RPMI7951 (cell line): Measurements from ENCODE around the gene BCL11A. TPM values are rescaled to one million over a fixed set of nuclear protein-coding genes. Genes with fewer than 3 reads are reported as not detected.
"Not testable (repeated sequence)": the region's sequence is repeated elsewhere in the genome, so short reads cannot be mapped to it uniquely, and the experiment has no call there.

Experiments
- DNase-seq: peaks from one replicate; pipeline ENCODE4 v3.0.0-alpha.2; 2012; ENCODE audit warnings: low read depth
- total RNA-seq: library from RNA; depleted of rRNA; stranded (reverse); fragments of >200 nt; shearing (Covaris generic); gene quantifications from 2 replicates; pipeline ENCODE4 v1.2.3, GENCODE V29; 2014

The BCL11A gene
- total RNA-seq, 1 experiment from 2014 or later, result under 0.01 TPM

DNA sequence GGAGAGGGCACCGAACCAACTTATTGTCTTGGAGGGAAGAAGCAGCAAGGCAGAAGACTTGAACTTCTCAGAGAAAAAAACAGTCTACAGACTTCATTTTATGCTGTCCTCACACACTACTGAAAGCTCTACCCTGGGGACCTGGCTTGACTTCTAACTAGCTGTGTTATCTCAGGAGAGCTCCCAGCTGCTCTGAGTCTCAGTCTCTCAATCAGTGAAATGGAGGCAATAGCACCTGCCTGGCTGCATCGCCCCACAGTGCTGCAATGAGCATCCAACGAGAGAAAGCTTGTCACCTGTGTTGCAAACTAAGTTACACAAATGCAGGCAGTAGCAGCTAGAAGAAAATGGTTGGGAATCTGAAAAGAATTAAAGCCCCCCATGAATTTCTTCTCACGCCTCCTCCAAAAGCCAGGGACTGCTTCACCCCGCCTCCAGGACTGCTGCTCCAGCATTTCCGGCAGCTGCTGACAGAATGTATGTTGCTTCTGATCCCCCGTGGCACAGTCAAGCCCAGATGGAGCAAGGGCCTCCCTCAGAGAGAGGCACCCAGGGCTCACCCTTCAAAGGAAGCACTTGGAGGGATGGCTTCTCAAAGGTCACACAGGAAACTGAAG lies 116.3 kb downstream of the BCL11A start:
- no peak for DNase-seq

GRCh38 chr2:60433018-60433596 lies 120.3 kb downstream of the BCL11A start:
- DNase-seq, result no peak

GRCh38 chr2:60432035-60432601 lies 121.3 kb downstream of the BCL11A start:
- DNase-seq, result no peak

DNA sequence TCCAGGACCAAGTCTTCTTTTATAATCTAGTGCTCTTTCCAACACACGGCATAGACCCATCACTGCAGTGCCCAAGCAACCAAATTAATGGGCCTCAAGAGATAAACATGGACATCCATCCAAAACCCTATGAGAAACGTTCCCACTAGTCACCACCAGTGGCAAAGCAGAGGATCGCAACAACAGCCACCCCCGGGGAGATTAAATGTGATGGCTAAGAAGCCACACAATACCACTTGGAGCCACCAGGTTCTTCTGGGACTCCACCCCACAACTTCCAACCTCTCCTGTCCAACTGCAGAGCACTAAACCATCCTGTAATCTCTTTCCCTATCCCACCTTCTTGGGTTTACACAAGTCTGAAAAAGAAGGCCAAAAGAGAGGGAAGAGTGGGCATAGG lies 123.8 kb downstream of the BCL11A start:
- no peak for DNase-seq

DNA sequence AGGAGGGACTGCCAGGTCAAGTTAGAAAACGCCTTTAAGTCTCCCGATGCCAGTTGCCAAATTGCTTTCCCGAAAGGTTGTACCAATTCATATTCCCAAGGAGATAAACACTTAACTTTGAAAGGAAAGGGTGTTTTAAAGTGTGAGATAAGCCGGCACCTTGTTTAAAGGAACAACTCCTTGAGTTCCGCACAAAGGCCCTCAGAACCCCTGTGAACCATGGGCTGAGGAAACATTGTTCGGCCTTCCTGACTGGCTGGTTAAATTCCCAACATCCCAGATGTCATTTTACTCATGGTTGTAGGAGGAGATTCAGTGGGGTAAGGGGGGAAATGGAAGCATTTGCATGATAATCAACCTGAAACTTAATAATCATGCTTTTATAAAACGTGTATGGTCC lies 126.6 kb downstream of the BCL11A start:
- no peak for DNase-seq

DNA sequence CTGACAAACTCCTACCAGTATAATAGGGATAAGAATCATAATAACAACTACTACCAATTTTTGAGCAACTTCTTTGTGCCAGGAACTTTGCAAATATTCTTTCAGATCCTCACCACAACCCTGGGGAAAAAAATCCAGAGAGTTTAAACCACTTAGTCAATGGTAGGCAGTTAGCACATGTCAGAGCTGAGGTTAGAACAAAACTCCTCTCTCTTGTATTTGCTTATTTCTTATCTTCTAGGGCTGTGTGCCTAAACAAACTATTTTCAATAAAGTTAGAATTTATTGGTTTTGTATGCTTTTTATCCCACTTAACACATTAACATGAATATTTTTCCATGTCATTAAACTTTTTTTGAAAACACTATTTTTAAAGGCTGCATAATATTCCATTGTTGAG lies 127.1 kb downstream of the BCL11A start:
- DNase-seq, result no peak

DNA sequence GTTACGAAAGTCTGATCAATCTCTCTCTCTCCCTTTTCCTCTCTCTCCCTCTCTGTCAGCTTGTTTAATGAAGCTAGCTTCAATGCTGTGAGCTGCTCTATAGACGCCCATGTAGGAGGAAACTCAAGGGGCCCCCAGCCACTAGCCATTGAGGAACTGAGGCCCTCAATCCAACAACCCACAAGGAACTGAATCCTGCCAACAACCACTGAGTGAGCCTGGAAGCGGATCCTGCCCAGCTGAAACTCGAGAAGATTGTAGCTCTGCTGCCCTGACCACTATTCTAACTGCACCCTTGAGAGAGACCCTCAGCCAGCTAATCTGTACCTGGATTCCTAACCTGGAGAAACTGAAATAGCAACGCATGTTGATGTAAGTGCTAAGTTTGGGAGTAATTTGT lies 129.2 kb downstream of the BCL11A start:
- DNase-seq, result no peak

DNA sequence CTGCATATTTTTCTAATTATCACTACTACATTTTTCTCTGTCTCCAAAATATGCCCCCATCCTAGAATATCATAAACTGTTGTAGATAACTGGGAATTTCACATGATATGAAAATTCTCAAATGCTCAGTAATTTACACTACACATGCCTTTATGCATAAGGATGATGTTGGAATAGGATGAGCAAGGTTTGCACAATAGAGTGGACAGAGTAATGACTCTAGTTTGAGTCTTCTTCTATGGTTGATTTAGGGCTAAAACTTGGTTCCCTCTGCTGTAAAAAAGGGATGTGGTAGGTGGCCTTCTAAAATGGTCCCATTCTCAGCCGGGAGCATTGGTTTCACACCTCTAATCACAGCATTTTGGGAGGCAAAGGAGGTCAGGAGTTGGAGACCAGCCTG lies 129.9 kb downstream of the BCL11A start:
- DNase-seq, result no peak

DNA sequence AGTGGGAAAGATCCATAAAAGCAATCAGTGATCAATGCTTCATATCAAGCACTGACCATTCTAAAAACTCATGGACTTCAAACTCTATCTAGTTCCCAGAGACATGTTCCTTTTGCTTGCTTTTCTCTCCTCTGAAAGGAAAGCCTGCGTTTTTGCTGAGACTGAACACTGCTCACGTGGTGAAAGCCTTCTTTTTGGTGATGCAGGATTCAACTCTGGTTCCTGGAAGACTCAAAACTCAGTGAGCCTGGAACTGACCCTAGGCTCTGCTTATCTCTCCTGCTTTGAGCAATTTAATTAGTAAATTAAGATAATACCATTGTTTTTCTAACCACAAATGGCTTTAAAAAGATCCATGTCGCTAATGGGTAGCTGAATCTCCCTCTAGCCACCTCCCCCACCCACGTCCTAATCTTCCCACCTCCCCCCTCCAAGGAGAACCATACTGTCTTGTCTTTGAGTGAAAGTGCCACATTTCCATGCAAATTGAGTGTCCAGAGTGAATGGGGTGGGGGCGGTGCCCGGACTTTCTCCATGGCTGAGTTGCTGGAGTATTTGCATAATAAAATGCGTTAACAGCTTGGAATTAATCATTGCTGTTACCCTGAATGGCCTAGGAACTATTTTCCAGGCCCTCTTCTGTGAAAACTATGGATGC lies 130.5 kb downstream of the BCL11A start:
- no peak for DNase-seq

DNA sequence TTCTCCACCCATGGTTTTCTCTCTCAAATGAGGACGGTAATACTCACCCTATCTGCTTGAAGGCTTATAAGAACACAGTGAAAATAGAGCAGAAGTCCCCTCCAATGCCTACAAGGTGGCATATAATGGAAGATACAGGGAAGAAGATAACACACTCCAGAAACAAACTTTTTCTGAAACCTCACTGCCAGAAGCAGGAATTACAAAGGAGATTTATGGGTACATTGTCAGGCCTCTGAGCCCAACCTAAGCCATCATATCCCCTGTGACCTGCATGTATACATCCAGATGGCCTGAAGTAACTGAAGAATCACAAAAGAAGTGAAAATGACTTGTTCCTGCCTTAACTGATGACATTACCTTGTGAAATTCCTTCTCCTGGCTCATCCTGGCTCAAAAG lies 136.2 kb downstream of the BCL11A start:
- not testable (repeated sequence) for DNase-seq

DNA sequence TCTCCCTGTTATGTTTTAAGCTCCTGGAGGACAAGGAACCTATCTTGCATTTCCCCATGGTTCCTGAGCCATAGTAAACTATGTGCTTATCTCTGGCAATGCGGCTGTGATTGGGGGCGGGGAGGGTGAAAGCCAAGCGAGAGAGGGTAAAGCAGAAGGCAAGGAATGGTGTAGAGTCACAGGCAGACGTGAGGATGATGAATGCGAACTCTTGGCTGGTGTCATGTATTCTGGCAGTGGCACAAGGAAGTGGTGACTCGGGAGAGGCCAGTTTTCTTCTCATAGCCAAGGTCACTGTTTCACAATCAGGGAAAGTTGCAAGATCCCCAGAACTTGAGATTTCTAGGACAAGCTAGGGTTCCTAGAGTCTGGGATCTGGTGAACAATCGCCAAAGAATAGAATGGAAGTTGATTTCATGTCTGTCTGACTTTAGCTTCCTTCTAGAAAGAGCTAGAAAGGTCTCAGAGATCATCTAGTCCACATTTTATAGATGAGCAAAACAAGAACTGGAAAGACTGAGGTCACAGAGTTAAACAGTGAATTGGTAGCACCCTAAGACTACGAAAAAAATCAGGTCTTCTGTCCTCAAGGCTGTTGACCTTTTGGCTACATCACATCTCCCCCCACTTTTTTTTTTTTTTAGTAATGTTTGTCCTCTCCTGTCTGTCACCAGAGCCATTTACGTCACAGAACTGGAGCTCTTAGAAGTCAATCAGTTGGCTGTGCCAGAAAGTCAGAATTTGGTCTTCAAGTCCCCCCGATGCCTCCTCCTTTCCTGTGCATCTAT lies 137.0 kb downstream of the BCL11A start:
- no peak for DNase-seq

- no peak for DNase-seq
Measured at GRCh38 chr2:60415814-60416213, 137.6 kb downstream of the BCL11A start.

DNA sequence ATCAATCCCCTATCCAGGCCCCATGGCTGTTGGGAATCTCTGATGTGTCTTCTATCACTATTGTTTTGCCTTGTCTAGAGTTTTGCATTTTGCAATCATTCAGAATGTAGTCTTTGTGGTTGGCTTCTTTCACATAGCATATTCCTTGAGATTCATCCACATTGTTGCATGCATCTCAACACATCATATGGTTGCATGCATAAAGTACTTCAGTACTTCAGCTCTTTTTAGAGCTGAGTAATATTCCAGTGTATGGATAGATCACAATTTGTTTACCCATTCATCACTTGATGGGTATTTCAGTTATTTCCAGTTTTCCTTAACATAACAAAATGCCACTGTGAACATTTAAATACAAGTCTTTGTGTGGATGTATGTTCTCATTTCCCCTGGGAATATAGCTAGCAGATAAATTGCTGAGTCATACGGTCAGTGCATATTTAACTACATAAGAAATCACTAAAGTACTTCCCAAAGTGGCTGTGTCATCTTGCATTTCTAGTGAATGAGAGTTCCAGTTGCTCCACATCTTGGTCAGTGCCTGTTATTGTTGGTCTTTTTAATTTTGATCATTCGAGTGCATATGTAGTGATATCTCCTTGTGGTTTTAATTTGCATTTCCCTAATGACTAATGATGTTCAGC lies 138.8 kb downstream of the BCL11A start:
- DNase-seq, result peak; percentile 8

GRCh38 chr2:60413814-60414168 lies 139.7 kb downstream of the BCL11A start:
- DNase-seq, result no peak

- no peak for DNase-seq
Measured at GRCh38 chr2:60413069-60413813, 140.2 kb downstream of the BCL11A start.

DNA sequence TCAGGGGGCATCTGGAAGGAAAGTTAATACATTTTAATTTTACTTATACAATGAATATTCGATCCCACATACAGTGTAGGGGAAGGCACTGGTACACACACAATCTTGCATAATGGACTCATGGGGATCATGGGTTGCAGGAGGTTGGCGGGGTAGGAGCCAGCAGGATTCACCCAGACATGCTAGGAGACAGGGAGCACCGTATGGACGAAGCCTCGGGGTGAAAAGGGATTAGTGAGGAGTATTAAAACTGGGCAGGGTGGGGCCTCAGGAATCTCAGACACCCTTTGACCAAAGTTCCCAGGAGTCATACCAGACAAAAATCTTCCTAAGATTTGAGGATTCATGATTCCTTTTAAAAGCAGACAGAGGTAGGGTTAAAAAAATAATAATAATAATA lies 140.8 kb downstream of the BCL11A start:
- no peak for DNase-seq

DNA sequence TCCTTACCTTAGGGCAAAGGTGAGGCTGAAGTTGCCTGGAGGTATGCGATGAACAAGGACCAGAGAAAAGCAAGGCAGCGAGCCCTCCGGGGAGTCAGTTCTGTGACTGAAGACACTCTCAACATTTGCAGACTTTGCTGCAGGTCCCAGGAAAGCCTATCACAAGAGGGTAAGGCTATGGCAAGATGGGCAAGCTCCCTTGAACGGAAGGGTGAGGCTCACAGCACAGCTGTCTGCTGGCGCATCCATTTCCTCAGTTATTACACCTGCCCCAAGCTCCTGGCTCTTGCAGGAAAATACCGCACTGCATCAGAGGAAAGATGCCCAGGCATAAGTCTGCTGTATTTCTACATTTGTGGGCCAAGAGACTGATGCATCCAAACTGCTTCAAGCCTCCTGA lies 141.4 kb downstream of the BCL11A start:
- no peak for DNase-seq

DNA sequence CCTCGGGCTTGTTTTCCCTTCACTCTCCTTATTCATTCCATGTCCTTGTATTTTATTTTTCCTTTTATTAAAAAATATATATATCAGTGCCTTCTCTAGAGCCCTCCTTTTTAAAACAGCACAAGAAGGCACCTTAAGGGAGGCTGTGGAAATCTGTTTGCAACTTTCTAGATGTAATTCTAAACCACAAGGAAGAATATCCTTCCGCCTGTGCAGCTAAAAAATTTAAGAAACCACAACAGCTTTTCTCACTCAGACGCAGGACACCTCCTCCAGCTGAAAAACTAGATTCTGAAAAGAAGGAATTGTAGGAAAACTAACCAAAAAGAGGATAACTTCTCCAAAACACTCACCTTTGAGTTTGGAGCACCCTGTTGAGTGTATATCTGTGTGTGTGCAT lies 142.2 kb downstream of the BCL11A start:
- no peak for DNase-seq

DNA sequence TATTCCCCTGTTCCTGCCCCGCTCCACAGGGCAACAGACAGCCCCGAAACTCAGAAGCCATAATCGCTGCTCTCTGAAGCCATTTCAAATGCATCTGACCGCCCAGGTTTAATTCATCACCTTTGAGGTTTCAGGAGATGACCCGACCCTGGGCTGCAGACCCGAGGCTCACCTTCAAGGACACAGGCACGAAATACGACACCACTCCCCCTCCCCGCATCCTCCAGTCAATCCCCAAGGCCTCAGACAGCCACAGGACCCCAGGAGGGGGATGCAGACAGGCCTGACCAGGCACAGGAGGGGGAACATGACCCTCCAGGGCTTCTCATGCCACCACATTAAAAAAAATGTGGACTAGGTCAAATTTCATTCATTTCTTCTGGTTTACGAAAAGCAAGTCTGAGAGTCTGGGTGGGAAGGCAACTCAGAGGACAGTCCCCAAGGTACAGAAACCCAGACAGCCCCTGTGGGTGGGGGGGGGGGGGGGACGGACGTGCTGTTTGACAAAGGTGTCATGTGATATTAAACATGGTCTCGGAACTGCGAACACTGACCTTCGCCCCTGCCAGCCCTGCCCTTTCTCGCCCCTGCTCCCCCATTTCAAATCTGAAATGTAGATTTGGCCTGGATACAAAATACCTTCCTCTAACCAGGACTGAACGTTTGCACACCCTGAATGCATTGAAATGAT lies 142.9 kb downstream of the BCL11A start:
- DNase-seq, result no peak

DNA sequence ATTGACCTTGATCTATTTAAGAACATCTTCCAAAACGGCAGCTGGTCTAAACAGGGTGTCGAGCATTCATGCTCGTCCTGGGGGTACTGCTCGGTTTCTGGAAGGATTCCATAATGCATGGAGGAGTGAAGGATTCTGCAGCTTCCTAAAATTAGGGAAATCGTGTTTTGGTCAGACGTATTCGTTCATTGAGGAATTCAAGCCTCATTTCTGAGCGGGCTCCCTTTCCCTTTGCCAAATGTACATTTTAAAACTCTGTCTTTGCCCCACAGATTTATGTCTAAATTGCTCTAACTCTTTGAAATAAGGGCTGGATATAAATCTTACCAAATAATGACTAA lies 144.0 kb downstream of the BCL11A start:
- no peak for DNase-seq
